ENCODE data around the gene ZBTB20. TPM values are rescaled to one million over a fixed set of nuclear protein-coding genes. Genes with fewer than 3 reads are reported as not detected.

ZBTB20 gene
- total and polyA plus RNA-seq, 12 donors, result 0.57 to 105 (median 86.8) TPM

GRCh38 chr3:114626751-114627150 is 520.3 kb downstream of the ZBTB20 start:
- WGBS, 2 donors, result 74 to 79% methylated on average over 4 of the region's 4 CpGs
- peak overlapping the region in 8 of 10 donors; percentile 14 to 98 (median 95) for H3K27ac ChIP-seq
- H3K4me1 ChIP-seq, result peaks cover 9 to 71% (median 58%) of the 10 kb centered on the region in 9 donors
- no peak for TF ChIP-seq CTCF (IDR thresholded peaks at IDR 0.05)
- no peak overlapping the region for H3K4me3 ChIP-seq
- DNase-seq (no peak), ATAC-seq (no peak)
- H3K9me3 ChIP-seq, result no peaks in the 10 kb centered on the region
- H3K36me3 ChIP-seq, result no peaks in the 10 kb centered on the region
- intact Hi-C loops (cut with DNase I), result loop anchor here in 2 of 10 donors (5.0 to 10.0 kb wide), 3 partner anchors 244 to 518 kb away; partner anchors contain the start of gene ZBTB20 (in 1 of the 2)
- H3K27me3 ChIP-seq, result no peaks in the 10 kb centered on the region

GRCh38 chr3:114624571-114625181 is 522.4 kb downstream of the ZBTB20 start:
- Histone ChIP-seq H3K4me1 (peaks cover 9 to 87% (median 63%) of the 10 kb centered on the region in 9 donors), H3K27me3 (no peaks in the 10 kb centered on the region)

GRCh38 chr3:114624047-114624445 is 523.0 kb downstream of the ZBTB20 start:
- WGBS, 2 donors, result 4 to 8% methylated on average over 6 of the region's 6 CpGs
- intact Hi-C loops (cut with DNase I), result loop anchor here in 3 of 10 donors (5.0 to 10.0 kb wide), 4 partner anchors 172 to 521 kb away; partner anchors contain the start of gene ZBTB20 (in 1 of the 3)
- peak; percentile 85 to 95 (median 90) for ATAC-seq

More at GRCh38 chr3:114624571-114625181, 522.4 kb downstream of the ZBTB20 start:
- peak; percentile 93 to 97 (median 94) for ATAC-seq
- TF ChIP-seq CTCF (IDR thresholded peaks at IDR 0.05), result no peak
- Histone ChIP-seq H3K4me3 (peak overlapping the region; percentile 23 to 59 (median 50)), H3K36me3 (no peaks in the 10 kb centered on the region), H3K27ac (peak overlapping the region; percentile 88 to 98 (median 95)), H3K9me3 (no peaks in the 10 kb centered on the region)
- intact Hi-C loops (cut with DNase I), result loop anchor here in 3 of 10 donors (5.0 to 10.0 kb wide), 5 partner anchors 172 to 520 kb away; partner anchors contain the start of gene ZBTB20 (in 1 of the 3)
- DNase-seq, result peak; percentile 89 to 94
- WGBS, 2 donors, result 9 to 12% methylated on average over 10 of the region's 10 CpGs

More at GRCh38 chr3:114624047-114624445, 523.0 kb downstream of the ZBTB20 start:
- peak; percentile 21 to 70 for DNase-seq
- Histone ChIP-seq H3K4me3 (peak overlapping the region; percentile 23 to 59 (median 50)), H3K27ac (peak overlapping the region; percentile 88 to 98 (median 95)), H3K36me3 (no peaks in the 10 kb centered on the region), H3K9me3 (no peaks in the 10 kb centered on the region), H3K4me1 (peaks cover 9 to 92% (median 67%) of the 10 kb centered on the region in 9 donors), H3K27me3 (no peaks in the 10 kb centered on the region)
- TF ChIP-seq CTCF (IDR thresholded peaks at IDR 0.05), result no peak

Measured in heart right ventricle (tissue), 16 donors.